ENCODE data around the gene SUPT3H. TPM values are rescaled to one million over a fixed set of nuclear protein-coding genes. Genes with fewer than 3 reads are reported as not detected.
"Not testable (repeated sequence)": the region's sequence is repeated elsewhere in the genome, so short reads cannot be mapped to it uniquely, and the experiment has no call there.

SUPT3H gene
- total and polyA plus RNA-seq, 7 experiments from 2014 or later = 8.0 to 16.0 (median 12.7) TPM

GRCh38 chr6:44869321-44869897 lies 508.3 kb downstream of the SUPT3H start:
- H3K4me3 ChIP-seq (ENCODE audit: low read length) = no peak overlapping the region
- H3K4me1 ChIP-seq (ENCODE audit: control insufficient read depth in 2 of 2, insufficient read depth in 2 of 2, low read length in 2 of 2) = no peaks in the 10 kb centered on the region
- H3K27ac Mint-ChIP-seq = peak overlapping the region in 1 of 9 donors; percentile 4
- POLR2A ChIA-PET = no interaction called here
- no peak for ATAC-seq
- peaks cover 13 to 41% (median 35%) of the 10 kb centered on the region in 5 donors for H3K36me3 Mint-ChIP-seq
- no peak overlapping the region for H3K27ac ChIP-seq (ENCODE audit: low read depth, low read length)
- H3K27me3 Mint-ChIP-seq = no peaks in the 10 kb centered on the region
- peaks cover 4 to 18% (median 14%) of the 10 kb centered on the region in 11 donors for H3K9me3 Mint-ChIP-seq
- CTCF ChIA-PET = no interaction called here
- no peaks in the 10 kb centered on the region for H3K27me3 ChIP-seq (ENCODE audit: control insufficient read depth in 2 of 2, insufficient read depth in 2 of 2, low read length in 2 of 2)
- H3K36me3 ChIP-seq (ENCODE audit: control insufficient read depth in 2 of 3, insufficient read depth in 3 of 3, low read length in 3 of 3) = no peaks in the 10 kb centered on the region
- intact Hi-C loops (cut with micrococcal nuclease) = no loop called here
- peak overlapping the region in 1 of 10 donors; percentile 28 for H3K4me3 Mint-ChIP-seq
- DNase-seq = no peak
- H3K4me1 Mint-ChIP-seq = peaks cover 7 to 23% (median 15%) of the 10 kb centered on the region in 7 donors
- H3K9me3 ChIP-seq (ENCODE audit: control insufficient read depth in 2 of 3, low read length in 3 of 3) = peaks cover 0 to 7% (median 0%) of the 10 kb centered on the region in 3 experiments

- Mint-ChIP-seq H3K36me3 (peaks cover 17 to 46% (median 40%) of the 10 kb centered on the region in 5 donors), H3K9me3 (peaks cover 4 to 18% (median 14%) of the 10 kb centered on the region in 11 donors), H3K4me3 (no peak overlapping the region), H3K4me1 (peaks cover 7 to 23% (median 15%) of the 10 kb centered on the region in 7 donors), H3K27ac (no peak overlapping the region), H3K27me3 (no peaks in the 10 kb centered on the region)
- intact Hi-C loops (cut with micrococcal nuclease) = no loop called here
- ATAC-seq = no peak
- Histone ChIP-seq H3K27ac (ENCODE audit: low read depth, low read length) (no peak overlapping the region), H3K4me3 (ENCODE audit: low read length) (no peak overlapping the region), H3K36me3 (ENCODE audit: control insufficient read depth in 2 of 3, insufficient read depth in 3 of 3, low read length in 3 of 3) (no peaks in the 10 kb centered on the region), H3K9me3 (ENCODE audit: control insufficient read depth in 2 of 3, low read length in 3 of 3) (peaks cover 0 to 7% (median 0%) of the 10 kb centered on the region in 3 experiments), H3K27me3 (ENCODE audit: control insufficient read depth in 2 of 2, insufficient read depth in 2 of 2, low read length in 2 of 2) (no peaks in the 10 kb centered on the region), H3K4me1 (ENCODE audit: control insufficient read depth in 2 of 2, insufficient read depth in 2 of 2, low read length in 2 of 2) (no peaks in the 10 kb centered on the region)
- no peak for DNase-seq
- ChIA-PET POLR2A (no interaction called here), CTCF (no interaction called here)
Observed at GRCh38 chr6:44868910-44869309, 508.8 kb downstream of the SUPT3H start.

- H3K4me1 Mint-ChIP-seq = peaks cover 7 to 26% (median 17%) of the 10 kb centered on the region in 7 donors
- peaks cover 17 to 52% (median 47%) of the 10 kb centered on the region in 5 donors for H3K36me3 Mint-ChIP-seq
- ATAC-seq (no peak), DNase-seq (no peak)
- H3K9me3 ChIP-seq (ENCODE audit: control insufficient read depth in 2 of 3, low read length in 3 of 3) = peaks cover 0 to 7% (median 0%) of the 10 kb centered on the region in 3 experiments
- no peaks in the 10 kb centered on the region for H3K27me3 ChIP-seq (ENCODE audit: control insufficient read depth in 2 of 2, insufficient read depth in 2 of 2, low read length in 2 of 2)
- H3K9me3 Mint-ChIP-seq = peaks cover 4 to 19% (median 15%) of the 10 kb centered on the region in 11 donors
- no peaks in the 10 kb centered on the region for H3K4me1 ChIP-seq (ENCODE audit: control insufficient read depth in 2 of 2, insufficient read depth in 2 of 2, low read length in 2 of 2)
- no peaks in the 10 kb centered on the region for H3K36me3 ChIP-seq (ENCODE audit: control insufficient read depth in 2 of 3, insufficient read depth in 3 of 3, low read length in 3 of 3)
- ChIA-PET CTCF (interaction anchor here (0.6 kb wide), 1 partner anchor 510 kb away, joined by 3 read pairs; no protein-coding TSS in a partner anchor), POLR2A (no interaction called here)
- no peak overlapping the region for H3K4me3 Mint-ChIP-seq
- H3K27ac Mint-ChIP-seq = no peak overlapping the region
- H3K4me3 ChIP-seq (ENCODE audit: low read length) = no peak overlapping the region
- H3K27ac ChIP-seq (ENCODE audit: low read depth, low read length) = no peak overlapping the region
- intact Hi-C loops (cut with micrococcal nuclease) = no loop called here
- H3K27me3 Mint-ChIP-seq = no peaks in the 10 kb centered on the region
Observed at GRCh38 chr6:44868335-44868668, 509.4 kb downstream of the SUPT3H start.

GRCh38 chr6:44867571-44868334 lies 510.0 kb downstream of the SUPT3H start:
- ChIA-PET CTCF (interaction anchor here (0.6 kb wide), 1 partner anchor 510 kb away, joined by 3 read pairs; no protein-coding TSS in a partner anchor), POLR2A (no interaction called here)
- Histone ChIP-seq H3K27me3 (ENCODE audit: control insufficient read depth in 2 of 2, insufficient read depth in 2 of 2, low read length in 2 of 2) (no peaks in the 10 kb centered on the region), H3K4me1 (ENCODE audit: control insufficient read depth in 2 of 2, insufficient read depth in 2 of 2, low read length in 2 of 2) (no peaks in the 10 kb centered on the region), H3K9me3 (ENCODE audit: control insufficient read depth in 2 of 3, low read length in 3 of 3) (peaks cover 0 to 7% (median 0%) of the 10 kb centered on the region in 3 experiments), H3K27ac (ENCODE audit: low read depth, low read length) (no peak overlapping the region), H3K4me3 (ENCODE audit: low read length) (no peak overlapping the region), H3K36me3 (ENCODE audit: control insufficient read depth in 2 of 3, insufficient read depth in 3 of 3, low read length in 3 of 3) (no peaks in the 10 kb centered on the region)
- DNase-seq = no peak
- Mint-ChIP-seq H3K4me3 (peak overlapping the region in 1 of 10 donors; percentile 47), H3K36me3 (peaks cover 17 to 55% (median 51%) of the 10 kb centered on the region in 5 donors), H3K4me1 (peaks cover 10 to 29% (median 18%) of the 10 kb centered on the region in 7 donors), H3K27ac (no peak overlapping the region), H3K9me3 (peaks cover 4 to 21% (median 15%) of the 10 kb centered on the region in 11 donors), H3K27me3 (no peaks in the 10 kb centered on the region)
- ATAC-seq = no peak
- intact Hi-C loops (cut with micrococcal nuclease) = no loop called here

- CTCF ChIA-PET; POLR2A ChIA-PET; H3K27me3 Mint-ChIP-seq; H3K27me3 ChIP-seq (ENCODE audit: control insufficient read depth in 2 of 2, insufficient read depth in 2 of 2, low read length in 2 of 2); H3K27ac ChIP-seq (ENCODE audit: low read depth, low read length); H3K4me3 ChIP-seq (ENCODE audit: low read length); H3K4me3 Mint-ChIP-seq; H3K9me3 ChIP-seq (ENCODE audit: control insufficient read depth in 2 of 3, low read length in 3 of 3); intact Hi-C loops (cut with micrococcal nuclease); H3K4me1 ChIP-seq (ENCODE audit: control insufficient read depth in 2 of 2, insufficient read depth in 2 of 2, low read length in 2 of 2); DNase-seq; H3K36me3 ChIP-seq (ENCODE audit: control insufficient read depth in 2 of 3, insufficient read depth in 3 of 3, low read length in 3 of 3); H3K27ac Mint-ChIP-seq; ATAC-seq: not testable (repeated sequence)
- peaks cover 8 to 37% (median 24%) of the 10 kb centered on the region in 7 donors for H3K4me1 Mint-ChIP-seq
- peaks cover 23 to 60% (median 53%) of the 10 kb centered on the region in 5 donors for H3K36me3 Mint-ChIP-seq
- peaks cover 4 to 21% (median 14%) of the 10 kb centered on the region in 11 donors for H3K9me3 Mint-ChIP-seq
Observed at GRCh38 chr6:44865184-44865583, 512.5 kb downstream of the SUPT3H start.

- POLR2A ChIA-PET = interaction anchor here (0.5 kb wide), 1 partner anchor 115 kb away, joined by 3 read pairs; no protein-coding TSS in a partner anchor
- no peaks in the 10 kb centered on the region for H3K27me3 ChIP-seq (ENCODE audit: control insufficient read depth in 2 of 2, insufficient read depth in 2 of 2, low read length in 2 of 2)
- Mint-ChIP-seq H3K4me3 (no peak overlapping the region), H3K36me3 (peaks cover 12 to 48% (median 24%) of the 10 kb centered on the region in 5 donors), H3K27me3 (no peaks in the 10 kb centered on the region), H3K4me1 (peaks cover 13 to 67% (median 51%) of the 10 kb centered on the region in 7 donors), H3K27ac (no peak overlapping the region), H3K9me3 (peaks cover under 1 to 12% (median 2%) of the 10 kb centered on the region in 11 donors)
- no peak for DNase-seq
- peaks cover 0 to 11% of the 10 kb centered on the region in 2 donors for H3K4me1 ChIP-seq (ENCODE audit: control insufficient read depth in 2 of 2, insufficient read depth in 2 of 2, low read length in 2 of 2)
- ATAC-seq = no peak
- H3K27ac ChIP-seq (ENCODE audit: low read depth, low read length) = no peak overlapping the region
- CTCF ChIA-PET = interaction anchor here (0.6 kb wide), 1 partner anchor 95 kb away, joined by 3 read pairs; no protein-coding TSS in a partner anchor
- no peak overlapping the region for H3K4me3 ChIP-seq (ENCODE audit: low read length)
- no peaks in the 10 kb centered on the region for H3K9me3 ChIP-seq (ENCODE audit: control insufficient read depth in 2 of 3, low read length in 3 of 3)
- H3K36me3 ChIP-seq (ENCODE audit: control insufficient read depth in 2 of 3, insufficient read depth in 3 of 3, low read length in 3 of 3) = no peaks in the 10 kb centered on the region
- intact Hi-C loops (cut with micrococcal nuclease) = loop anchor here in 1 of 2 donors (1.0 kb wide), 3 partner anchors 117 to 854 kb away; no protein-coding TSS in a partner anchor
Observed at GRCh38 chr6:44859901-44860410, 517.8 kb downstream of the SUPT3H start.

Data from naive thymus-derived CD4-positive, alpha-beta T cell (primary cell).